Stomach (tissue), 9 donors: ENCODE measurements around the gene RAC2. TPM values are rescaled to one million over a fixed set of nuclear protein-coding genes. Genes with fewer than 3 reads are reported as not detected.
A peak's percentile ranks its signal among the peaks of the same experiment; 100 is the strongest.

ENCODE experiments used
- DNase-seq, 2 donors: peaks; one replicate each; pipeline versions ENCODE4 v3.0.0 to v3.0.0-alpha.2; 2013 to 2019
- H3K27ac ChIP-seq, 5 donors: fragments of 200-600 bp in 4 of 5; sonication (generic) in 4 of 5; one replicate each; pipeline ENCODE4 v1.5.1; 2013 to 2019; ENCODE audit warnings: mild to moderate bottlenecking in 1 of 5, moderate library complexity in 1 of 5
- H3K27me3 ChIP-seq, 3 donors: fragments of 200-600 bp; sonication (generic); one replicate each; pipeline ENCODE4 v1.5.1; 2017 to 2019; ENCODE audit warnings: mixed run types in 1 of 3
- H3K36me3 ChIP-seq, 4 donors: fragments of 200-600 bp; sonication (generic); 1 replicate in 3 of 4; 2 replicates in 1 of 4; pipeline ENCODE4 v1.5.1; 2016 to 2019
- H3K4me1 ChIP-seq, 4 donors: fragments of 200-600 bp; sonication (generic); one replicate each; pipeline ENCODE4 v1.5.1; 2016 to 2019
- H3K4me3 ChIP-seq, 4 donors: fragments of 200-600 bp; sonication (generic) in 3 of 4; one replicate each; pipeline ENCODE4 v1.5.1; 2016 to 2019; ENCODE audit warnings: mild to moderate bottlenecking in 1 of 4
- H3K9me3 ChIP-seq, 4 donors: fragments of 200-600 bp; sonication (generic); one replicate each; pipeline ENCODE4 v1.5.1; 2016 to 2019
- CTCF ChIP-seq, 7 experiments: fragments of 450-650 bp in 4 of 7; fragments of 200-600 bp in 3 of 7; sonication (generic) in 3 of 7; IDR thresholded peaks; one replicate each; pipeline ENCODE4 v1.5.1; 2016 to 2019; ENCODE audit warnings: antibody characterized with exemption in 7 of 7, control low read depth in 2 of 7, mild to moderate bottlenecking in 1 of 7
- EP300 ChIP-seq: sonication (generic); formaldehyde crosslinking; IDR thresholded peaks from one replicate; pipeline ENCODE4 v1.6.1; 2017; ENCODE audit warnings: antibody characterized with exemption
- POLR2A ChIP-seq, 4 donors: fragments of 450-650 bp; IDR thresholded peaks; one replicate each; pipeline ENCODE4 v1.6.1; 2016; ENCODE audit warnings: antibody characterized with exemption in 4 of 4, control low read depth in 2 of 4, mild to moderate bottlenecking in 1 of 4, moderate library complexity in 1 of 4
- POLR2AphosphoS5 ChIP-seq, 3 donors: sonication (generic); formaldehyde crosslinking; IDR thresholded peaks; one replicate each; pipeline ENCODE4 v1.6.1; 2016; ENCODE audit warnings: antibody characterized with exemption in 3 of 3
- whole genome bisulfite sequencing, 5 donors: extraction: QIAGEN DNeasy Blood & Tissue Kit in 3 of 5; methylation state at CpG; one replicate each; pipeline versions ENCODE4 v1.1.5 to v1.1.7; 2013 to 2018; 5-methylcytosine and 5-hydroxymethylcytosine counted together
- intact Hi-C: fragments of 100-400 bp; cut with DNase I; formaldehyde crosslinking; loops from one replicate; pipeline ENCODE4 v1.15.1; 2023; ENCODE audit warnings: low total_unique reads
- polyA plus RNA-seq, 3 donors: library from polyadenylated mRNA; stranded (reverse); fragments of 200-250 nt; gene quantifications; one replicate each; pipeline ENCODE4 v1.2.3, GENCODE V29; 2013
- total RNA-seq, 5 donors: library from RNA; depleted of rRNA; stranded (reverse); fragments of >200 nt; gene quantifications; one replicate each; pipeline versions ENCODE4 v1.1.0 to v1.2.3, GENCODE V29; 2014 to 2016
- donor health status: healthy with polysubstance abuse.
- donor health status: Bipolar disorder and iron deficiency.
- donor health status: healthy.

The RAC2 gene
- total and polyA plus RNA-seq, 8 donors = 1.8 to 50.4 (median 16.3) TPM

DNA sequence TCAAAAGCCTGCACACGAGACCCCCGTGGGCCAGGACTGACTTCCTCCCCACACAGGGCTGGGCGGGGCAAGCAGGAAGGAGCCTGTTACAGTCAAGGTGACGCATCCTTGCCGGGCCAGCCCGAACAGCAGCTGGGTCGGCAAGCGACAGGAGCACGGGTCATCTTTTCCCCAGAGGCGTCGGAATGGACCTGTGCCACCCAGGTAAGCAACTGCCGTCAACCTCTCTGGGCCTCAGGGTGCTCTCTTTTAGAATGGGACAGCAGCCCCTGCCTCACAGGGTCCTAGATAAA, 38.3 kb upstream of the RAC2 start, which contains the start of gene CYTH4:
Gene CYTH4 (plus strand): TSS at position 124 of the 293 bp plus-strand sequence. CDS start 62 bp downstream, at position 186.
- TF ChIP-seq EP300 = no peak
- TF ChIP-seq POLR2AphosphoS5 (IDR thresholded peaks at IDR 0.05) = peak in 2 of 3 donors; percentile 37 to 63
- Histone ChIP-seq H3K27ac (peak within 1 kb of the TSS; percentile 23 to 85 (median 73)), H3K27me3 (peaks cover 0 to 92% (median 22%) of the 10 kb centered on the region in 3 donors), H3K4me1 (peaks cover 0 to 15% (median 2%) of the 10 kb centered on the region in 4 donors), H3K4me3 (peak within 1 kb of the TSS; percentile 25 to 47 (median 47)), H3K36me3 (peaks cover 0 to 5% (median 0%) of the 10 kb centered on the region in 4 donors), H3K9me3 (peaks cover 0 to 3% (median 0%) of the 10 kb centered on the region in 4 donors)
- intact Hi-C loops = no loop called here
- WGBS, 5 donors = 16 to 31% (median 26%) methylated on average over 7 to 12 of the region's 12 CpGs
- DNase-seq = peak; percentile 70 to 74

- peak overlapping the region in 4 of 5 donors; percentile 55 to 85 (median 76) for H3K27ac ChIP-seq
Measured at GRCh38 chr22:37281646-37282384, 37.7 kb upstream of the RAC2 start.

DNA sequence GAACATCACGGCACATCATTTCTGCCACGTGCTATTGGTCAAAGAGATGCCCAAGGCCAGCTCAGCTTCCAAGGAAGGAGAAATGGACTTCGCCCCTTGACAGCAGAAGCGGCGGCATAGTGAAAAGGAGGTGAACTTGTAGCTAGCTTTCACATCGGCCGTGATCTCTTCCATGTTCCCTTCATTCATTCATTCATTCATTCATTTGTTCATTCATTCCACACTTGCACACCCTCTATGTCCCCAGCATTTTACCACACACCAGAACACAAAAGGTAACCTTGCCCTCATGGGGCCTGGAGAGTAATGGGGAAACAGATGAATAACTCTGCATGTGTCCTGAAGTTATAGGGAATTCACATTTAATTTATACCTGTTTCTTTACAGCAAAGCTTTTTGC, 37.1 kb upstream of the RAC2 start:
- Histone ChIP-seq H3K9me3 (peaks cover 0 to 3% (median 0%) of the 10 kb centered on the region in 4 donors), H3K27ac (no peak overlapping the region), H3K27me3 (peaks cover 0 to 82% (median 22%) of the 10 kb centered on the region in 3 donors), H3K4me3 (no peak overlapping the region), H3K36me3 (no peaks in the 10 kb centered on the region), H3K4me1 (peaks cover 0 to 7% (median 2%) of the 10 kb centered on the region in 4 donors)
- no peak for DNase-seq
- intact Hi-C loops = no loop called here
- 81 to 95% (median 90%) methylated on average over 7 of the region's 7 CpGs for WGBS, 5 donors
- TF ChIP-seq EP300 (no peak), POLR2AphosphoS5 (IDR thresholded peaks at IDR 0.05) (no peak), POLR2A (IDR thresholded peaks at IDR 0.05) (no peak), CTCF (IDR thresholded peaks at IDR 0.05) (no peak)

More at GRCh38 chr22:37281646-37282384, 37.7 kb upstream of the RAC2 start:
- 70 to 83% (median 76%) methylated on average over 12 of the region's 12 CpGs for WGBS, 5 donors
- no peaks in the 10 kb centered on the region for H3K36me3 ChIP-seq
- H3K4me3 ChIP-seq = peak overlapping the region in 3 of 4 donors; percentile 47
- intact Hi-C loops = no loop called here
- peaks cover 0 to 86% (median 22%) of the 10 kb centered on the region in 3 donors for H3K27me3 ChIP-seq
- no peak for DNase-seq
- TF ChIP-seq EP300 (no peak), CTCF (IDR thresholded peaks at IDR 0.05) (no peak), POLR2AphosphoS5 (IDR thresholded peaks at IDR 0.05) (no peak), POLR2A (IDR thresholded peaks at IDR 0.05) (no peak)
- peaks cover 0 to 3% (median 0%) of the 10 kb centered on the region in 4 donors for H3K9me3 ChIP-seq
- H3K4me1 ChIP-seq = peaks cover 0 to 13% (median 2%) of the 10 kb centered on the region in 4 donors

GRCh38 chr22:37280718-37281117, 36.6 kb upstream of the RAC2 start:
- WGBS, 5 donors = 91 to 97% (median 95%) methylated on average over 5 of the region's 5 CpGs
- H3K4me1 ChIP-seq = peaks cover 0 to 2% (median 0%) of the 10 kb centered on the region in 4 donors
- no peak overlapping the region for H3K4me3 ChIP-seq
- DNase-seq = no peak
- no peaks in the 10 kb centered on the region for H3K36me3 ChIP-seq
- intact Hi-C loops = no loop called here
- H3K9me3 ChIP-seq = peaks cover 0 to 3% (median 0%) of the 10 kb centered on the region in 4 donors
- H3K27me3 ChIP-seq = peaks cover 0 to 82% (median 22%) of the 10 kb centered on the region in 3 donors
- TF ChIP-seq CTCF (IDR thresholded peaks at IDR 0.05) (no peak), POLR2AphosphoS5 (IDR thresholded peaks at IDR 0.05) (no peak), EP300 (no peak), POLR2A (IDR thresholded peaks at IDR 0.05) (no peak)
- no peak overlapping the region for H3K27ac ChIP-seq
